NCI-H1930 (cell line): ENCODE data around the gene CCL17.

Experiments
- DNase-seq, 2 experiments: peaks; one replicate each; lab custom pipeline; 2025; lab: John Stamatoyannopoulos, UW

CCL17 gene

GRCh38 chr16:57377080-57377841, 27.3 kb upstream of the CCL17 start:
- no peak for DNase-seq

DNA sequence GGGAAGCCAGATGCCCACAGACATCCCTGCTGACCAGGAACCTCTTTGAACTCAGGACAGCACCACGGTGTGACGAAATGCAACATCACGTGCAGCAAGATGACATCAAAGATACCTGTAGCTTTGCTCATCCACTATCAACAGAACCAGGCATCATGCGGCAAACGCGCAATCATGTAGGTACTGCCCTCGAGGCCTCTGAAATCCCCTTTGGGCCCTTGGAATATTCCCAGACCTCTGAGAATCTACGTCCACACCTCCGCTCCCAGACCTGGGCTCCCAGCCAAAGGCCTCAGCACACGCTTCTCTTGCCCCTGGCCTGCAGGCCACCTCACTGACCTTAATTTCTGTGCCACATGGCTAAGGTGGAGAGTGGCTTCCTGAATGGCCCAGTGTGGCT, 25.0 kb upstream of the CCL17 start:
- no peak for DNase-seq

GRCh38 chr16:57380671-57381462, 23.7 kb upstream of the CCL17 start:
- DNase-seq, result no peak

DNA sequence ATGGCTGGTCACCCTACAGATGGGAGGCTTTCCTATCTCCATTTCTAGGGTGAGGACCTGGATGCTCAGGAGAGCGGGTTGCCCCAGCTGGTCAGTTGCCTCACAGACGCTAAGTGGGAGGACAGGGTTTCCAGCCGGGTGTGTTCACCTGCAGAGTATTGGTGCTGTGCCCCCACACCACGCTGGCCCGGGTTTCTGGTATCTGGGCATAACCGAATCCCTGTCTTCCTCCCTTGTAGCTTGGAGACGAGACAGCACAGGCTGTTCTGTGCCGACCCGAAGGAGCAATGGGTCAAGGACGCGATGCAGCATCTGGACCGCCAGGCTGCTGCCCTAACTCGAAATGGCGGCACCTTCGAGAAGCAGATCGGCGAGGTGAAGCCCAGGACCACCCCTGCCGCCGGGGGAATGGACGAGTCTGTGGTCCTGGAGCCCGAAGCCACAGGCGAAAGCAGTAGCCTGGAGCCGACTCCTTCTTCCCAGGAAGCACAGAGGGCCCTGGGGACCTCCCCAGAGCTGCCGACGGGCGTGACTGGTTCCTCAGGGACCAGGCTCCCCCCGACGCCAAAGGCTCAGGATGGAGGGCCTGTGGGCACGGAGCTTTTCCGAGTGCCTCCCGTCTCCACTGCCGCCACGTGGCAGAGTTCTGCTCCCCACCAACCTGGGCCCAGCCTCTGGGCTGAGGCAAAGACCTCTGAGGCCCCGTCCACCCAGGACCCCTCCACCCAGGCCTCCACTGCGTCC, 22.6 kb upstream of the CCL17 start:
- DNase-seq, result no peak

DNA sequence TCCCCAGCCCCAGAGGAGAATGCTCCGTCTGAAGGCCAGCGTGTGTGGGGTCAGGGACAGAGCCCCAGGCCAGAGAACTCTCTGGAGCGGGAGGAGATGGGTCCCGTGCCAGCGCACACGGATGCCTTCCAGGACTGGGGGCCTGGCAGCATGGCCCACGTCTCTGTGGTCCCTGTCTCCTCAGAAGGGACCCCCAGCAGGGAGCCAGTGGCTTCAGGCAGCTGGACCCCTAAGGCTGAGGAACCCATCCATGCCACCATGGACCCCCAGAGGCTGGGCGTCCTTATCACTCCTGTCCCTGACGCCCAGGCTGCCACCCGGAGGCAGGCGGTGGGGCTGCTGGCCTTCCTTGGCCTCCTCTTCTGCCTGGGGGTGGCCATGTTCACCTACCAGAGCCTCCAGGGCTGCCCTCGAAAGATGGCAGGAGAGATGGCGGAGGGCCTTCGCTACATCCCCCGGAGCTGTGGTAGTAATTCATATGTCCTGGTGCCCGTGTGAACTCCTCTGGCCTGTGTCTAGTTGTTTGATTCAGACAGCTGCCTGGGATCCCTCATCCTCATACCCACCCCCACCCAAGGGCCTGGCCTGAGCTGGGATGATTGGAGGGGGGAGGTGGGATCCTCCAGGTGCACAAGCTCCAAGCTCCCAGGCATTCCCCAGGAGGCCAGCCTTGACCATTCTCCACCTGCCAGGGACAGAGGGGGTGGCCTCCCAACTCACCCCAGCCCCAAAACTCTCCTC, 21.9 kb upstream of the CCL17 start:
- DNase-seq, result no peak

DNA sequence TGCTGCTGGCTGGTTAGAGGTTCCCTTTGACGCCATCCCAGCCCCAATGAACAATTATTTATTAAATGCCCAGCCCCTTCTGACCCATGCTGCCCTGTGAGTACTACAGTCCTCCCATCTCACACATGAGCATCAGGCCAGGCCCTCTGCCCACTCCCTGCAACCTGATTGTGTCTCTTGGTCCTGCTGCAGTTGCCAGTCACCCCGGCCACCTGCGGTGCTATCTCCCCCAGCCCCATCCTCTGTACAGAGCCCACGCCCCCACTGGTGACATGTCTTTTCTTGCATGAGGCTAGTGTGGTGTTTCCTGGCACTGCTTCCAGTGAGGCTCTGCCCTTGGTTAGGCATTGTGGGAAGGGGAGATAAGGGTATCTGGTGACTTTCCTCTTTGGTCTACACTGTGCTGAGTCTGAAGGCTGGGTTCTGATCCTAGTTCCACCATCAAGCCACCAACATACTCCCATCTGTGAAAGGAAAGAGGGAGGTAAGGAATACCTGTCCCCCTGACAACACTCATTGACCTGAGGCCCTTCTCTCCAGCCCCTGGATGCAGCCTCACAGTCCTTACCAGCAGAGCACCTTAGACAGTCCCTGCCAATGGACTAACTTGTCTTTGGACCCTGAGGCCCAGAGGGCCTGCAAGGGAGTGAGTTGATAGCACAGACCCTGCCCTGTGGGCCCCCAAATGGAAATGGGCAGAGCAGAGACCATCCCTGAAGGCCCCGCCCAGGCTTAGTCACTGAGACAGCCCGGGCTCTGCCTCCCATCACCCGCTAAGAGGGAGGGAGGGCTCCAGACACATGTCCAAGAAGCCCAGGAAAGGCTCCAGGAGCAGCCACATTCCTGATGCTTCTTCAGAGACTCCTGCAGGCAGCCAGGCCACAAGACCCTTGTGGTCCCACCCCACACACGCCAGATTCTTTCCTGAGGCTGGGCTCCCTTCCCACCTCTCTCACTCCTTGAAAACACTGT, 21.0 kb upstream of the CCL17 start:
- no peak for DNase-seq

DNA sequence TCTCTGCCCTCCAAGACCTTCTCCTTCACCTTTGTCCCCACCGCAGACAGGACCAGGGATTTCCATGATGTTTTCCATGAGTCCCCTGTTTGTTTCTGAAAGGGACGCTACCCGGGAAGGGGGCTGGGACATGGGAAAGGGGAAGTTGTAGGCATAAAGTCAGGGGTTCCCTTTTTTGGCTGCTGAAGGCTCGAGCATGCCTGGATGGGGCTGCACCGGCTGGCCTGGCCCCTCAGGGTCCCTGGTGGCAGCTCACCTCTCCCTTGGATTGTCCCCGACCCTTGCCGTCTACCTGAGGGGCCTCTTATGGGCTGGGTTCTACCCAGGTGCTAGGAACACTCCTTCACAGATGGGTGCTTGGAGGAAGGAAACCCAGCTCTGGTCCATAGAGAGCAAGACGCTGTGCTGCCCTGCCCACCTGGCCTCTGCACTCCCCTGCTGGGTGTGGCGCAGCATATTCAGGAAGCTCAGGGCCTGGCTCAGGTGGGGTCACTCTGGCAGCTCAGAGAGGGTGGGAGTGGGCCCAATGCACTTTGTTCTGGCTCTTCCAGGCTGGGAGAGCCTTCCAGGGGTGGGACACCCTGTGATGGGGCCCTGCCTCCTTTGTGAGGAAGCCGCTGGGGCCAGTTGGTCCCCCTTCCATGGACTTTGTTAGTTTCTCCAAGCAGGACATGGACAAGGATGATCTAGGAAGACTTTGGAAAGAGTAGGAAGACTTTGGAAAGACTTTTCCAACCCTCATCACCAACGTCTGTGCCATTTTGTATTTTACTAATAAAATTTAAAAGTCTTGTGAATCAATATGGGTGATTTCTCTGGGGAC, 20.1 kb upstream of the CCL17 start:
- DNase-seq, result no peak

GRCh38 chr16:57385083-57385482, 19.5 kb upstream of the CCL17 start:
- DNase-seq, result no peak

DNA sequence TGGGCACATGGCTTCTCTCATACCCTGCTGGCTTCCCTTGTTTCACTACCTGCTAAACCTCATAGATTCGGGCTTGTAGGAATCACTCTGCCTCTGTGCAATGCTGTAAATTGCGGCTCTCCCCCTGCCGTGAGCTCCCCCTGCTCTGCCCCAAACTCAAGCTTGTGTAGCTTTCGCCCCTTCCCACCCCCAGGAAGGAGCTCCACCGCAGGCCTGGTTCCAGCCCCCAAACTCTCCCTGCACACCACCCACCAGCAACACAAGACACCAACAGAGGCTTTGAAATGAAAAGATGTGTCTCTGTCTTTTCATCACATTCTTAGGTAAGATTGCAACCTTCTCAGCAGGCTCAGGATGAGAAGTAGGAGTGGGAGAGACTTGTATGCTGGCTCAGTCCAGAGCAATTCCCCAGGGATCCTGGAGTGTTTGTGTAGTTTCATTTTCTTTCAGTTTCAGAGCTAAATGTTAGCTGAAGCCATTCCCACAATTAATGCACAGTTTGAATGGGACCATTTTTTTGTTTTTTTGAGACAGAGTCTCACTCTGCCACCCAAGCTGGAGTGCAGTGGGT, 18.1 kb upstream of the CCL17 start:
- no peak for DNase-seq

DNA sequence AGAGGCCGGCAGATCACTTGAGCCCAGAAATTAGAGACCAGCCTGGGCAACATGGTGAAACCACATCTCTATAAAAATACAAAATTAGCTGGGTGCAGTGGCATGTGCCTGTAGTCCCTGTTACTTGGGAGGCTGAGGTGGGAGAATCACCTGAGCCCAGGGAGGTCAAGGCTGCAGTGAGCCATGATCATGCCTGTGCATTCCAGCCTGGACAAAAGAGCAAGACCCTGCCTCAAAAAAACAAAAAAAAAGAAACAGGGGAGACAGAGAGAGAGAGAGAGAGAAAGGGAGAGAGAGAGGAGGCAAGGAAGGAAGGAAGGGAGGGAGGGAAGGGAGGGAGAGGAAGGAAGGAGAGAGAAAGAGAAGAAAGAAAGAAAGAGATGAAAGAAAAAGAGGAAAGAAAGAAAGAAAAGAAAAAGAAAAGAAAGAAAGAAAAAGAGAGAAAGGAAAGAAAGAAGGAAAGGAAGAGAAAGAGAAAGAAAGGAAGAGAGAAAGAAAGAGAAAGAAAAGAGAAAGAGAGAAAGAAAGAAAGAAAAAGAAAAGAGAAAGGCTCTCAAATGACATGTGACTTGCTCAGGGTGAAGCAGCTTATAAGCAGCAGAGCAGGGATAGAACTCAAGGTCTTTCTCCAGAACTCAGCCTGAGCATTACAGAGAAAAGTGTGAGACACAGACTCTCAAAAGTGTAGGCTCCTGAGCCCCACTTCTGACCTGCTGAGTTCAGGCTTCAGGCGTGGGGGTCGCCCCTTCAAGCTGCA, 16.8 kb upstream of the CCL17 start:
- no peak for DNase-seq

DNA sequence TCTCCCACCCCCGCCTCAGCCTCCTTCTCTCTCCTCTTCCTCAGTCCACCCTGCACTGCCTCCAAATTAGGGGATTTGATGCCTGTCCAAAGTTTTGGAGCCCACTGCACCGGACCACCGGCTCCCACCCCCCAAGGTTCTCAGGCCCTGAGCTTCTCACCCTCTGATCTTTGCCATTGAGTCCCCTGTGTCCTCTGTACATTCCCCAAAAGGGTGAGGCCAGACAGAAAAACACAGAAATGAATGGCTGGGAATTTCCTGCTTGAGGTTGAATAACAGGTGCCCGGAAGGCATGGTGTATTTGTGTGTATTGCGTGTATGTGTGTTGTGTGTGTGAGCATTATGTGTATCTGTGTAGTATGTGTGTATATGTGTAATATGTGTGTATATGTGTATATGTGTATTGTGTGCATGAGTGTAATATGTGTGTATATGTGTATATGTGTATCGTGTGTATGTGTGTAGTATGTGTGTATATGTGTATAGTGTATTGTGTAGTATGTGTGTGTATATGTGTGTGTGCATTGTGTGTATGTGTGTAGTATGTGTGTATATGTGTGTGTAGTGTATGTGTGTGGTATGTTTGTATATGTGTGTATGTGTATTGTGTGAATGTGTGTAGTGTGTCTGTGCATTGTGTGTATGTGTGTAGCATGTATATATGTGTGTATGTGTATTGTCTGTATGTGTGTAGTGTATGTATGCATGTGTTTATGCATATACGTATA, 16.0 kb upstream of the CCL17 start:
- DNase-seq, result no peak

- DNase-seq, result no peak
Measured at GRCh38 chr16:57389087-57389468, 15.5 kb upstream of the CCL17 start.

DNA sequence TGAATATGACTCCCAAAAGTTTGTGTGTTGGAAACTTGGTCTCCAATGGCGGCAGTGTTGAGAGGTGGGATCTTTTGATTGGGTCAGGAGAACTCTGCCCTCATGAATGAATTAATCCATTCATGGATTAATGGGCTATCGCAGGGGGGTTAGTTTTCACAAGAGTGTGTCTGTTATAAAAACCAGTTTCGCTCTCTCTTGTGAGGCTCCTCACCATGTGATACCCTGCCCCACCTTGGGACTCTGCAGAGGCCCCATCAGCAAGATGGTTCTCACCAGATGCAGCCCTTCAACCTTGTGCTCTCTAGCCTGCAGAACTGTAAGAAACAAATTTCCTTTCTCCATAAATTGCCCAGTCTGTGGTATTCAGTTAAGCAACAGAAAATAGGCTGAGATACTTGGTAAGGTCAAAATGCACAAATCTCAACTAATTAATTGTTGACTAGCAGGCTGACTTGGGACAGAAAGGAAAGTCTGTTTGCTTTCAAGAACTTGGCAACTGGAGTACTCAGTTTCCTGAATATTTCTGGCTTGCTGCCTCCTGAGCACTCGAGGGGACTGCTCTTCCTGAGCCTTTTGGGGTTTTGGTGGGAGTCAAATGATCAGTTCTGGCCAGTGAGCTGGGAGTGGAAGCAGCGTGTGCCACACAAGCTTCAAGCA, 13.8 kb upstream of the CCL17 start:
- DNase-seq, result no peak

DNA sequence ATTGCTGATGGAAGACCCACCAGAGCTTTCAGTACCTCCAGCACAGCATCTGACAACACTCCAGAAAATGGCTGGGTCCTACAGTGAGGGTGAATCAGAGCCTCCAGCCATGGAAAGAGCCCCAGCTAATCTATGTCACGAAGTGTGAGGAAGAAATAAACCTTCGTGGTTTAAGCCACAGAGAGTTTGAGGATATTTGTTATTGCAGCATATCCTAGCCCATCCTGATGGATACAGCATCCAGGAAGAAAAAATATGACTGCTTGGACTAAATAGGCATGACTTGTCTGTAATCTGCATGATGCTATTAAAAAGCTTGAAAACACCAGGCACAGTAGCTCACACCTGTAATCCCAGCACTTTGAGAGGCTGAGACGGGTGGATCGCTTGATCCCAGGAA, 13.3 kb upstream of the CCL17 start:
- no peak for DNase-seq

GRCh38 chr16:57391708-57392107, 12.9 kb upstream of the CCL17 start:
- DNase-seq, result no peak

- no peak for DNase-seq
Measured at GRCh38 chr16:57392694-57393093, 11.9 kb upstream of the CCL17 start.

DNA sequence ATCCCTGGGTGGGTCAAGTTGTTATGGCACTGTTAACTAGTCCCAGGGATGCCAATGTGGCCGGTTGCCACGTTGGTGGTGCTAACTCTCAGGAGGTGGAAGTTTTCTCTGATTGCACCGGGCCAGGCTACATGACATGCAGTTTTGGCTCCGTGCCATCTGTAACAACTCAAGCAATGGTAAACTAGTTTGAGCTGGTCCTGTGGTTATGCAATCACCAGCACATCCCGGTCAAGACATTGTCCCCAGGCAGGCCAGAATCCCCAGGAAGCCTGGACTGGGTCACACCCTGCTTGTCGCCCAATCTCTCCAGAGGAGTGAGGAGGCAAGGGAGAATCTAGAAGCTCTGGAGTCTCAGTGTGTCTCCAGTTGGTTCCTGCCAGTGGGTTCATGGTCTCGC, 10.1 kb upstream of the CCL17 start:
- no peak for DNase-seq

GRCh38 chr16:57395026-57395425, 9.5 kb upstream of the CCL17 start:
- DNase-seq, result no peak
